HG03108 (cell line): ENCODE data around the gene METTL25.

Source experiments
- ATAC-seq: cut with Tn5 transposase; IDR thresholded peaks from one replicate; pipeline ENCODE4 v1.9.1; 2021; ENCODE audit warnings: moderate library complexity; ENCODE audit not compliant: unreplicated experiment

Gene METTL25

GRCh38 chr12:82468563-82468962 lies 110.2 kb downstream of the METTL25 start:
- no peak for ATAC-seq

- no peak for ATAC-seq
Measured at GRCh38 chr12:82470906-82471512, 112.7 kb downstream of the METTL25 start.

GRCh38 chr12:82473111-82473754 lies 114.9 kb downstream of the METTL25 start:
- no peak for ATAC-seq

- ATAC-seq, result peak; percentile 65
Measured at GRCh38 chr12:82474181-82474797, 116.0 kb downstream of the METTL25 start.

GRCh38 chr12:82474798-82475184 lies 116.5 kb downstream of the METTL25 start:
- ATAC-seq, result no peak

- no peak for ATAC-seq
Measured at GRCh38 chr12:82475211-82475610, 116.9 kb downstream of the METTL25 start.

GRCh38 chr12:82476511-82476910 lies 118.2 kb downstream of the METTL25 start:
- no peak for ATAC-seq

- no peak for ATAC-seq
Measured at GRCh38 chr12:82479511-82479910, 121.2 kb downstream of the METTL25 start.

GRCh38 chr12:82480606-82481005 lies 122.3 kb downstream of the METTL25 start:
- ATAC-seq, result no peak

GRCh38 chr12:82481954-82482353 lies 123.6 kb downstream of the METTL25 start:
- no peak for ATAC-seq

- ATAC-seq, result no peak
Measured at GRCh38 chr12:82486524-82487235, 128.4 kb downstream of the METTL25 start.

- no peak for ATAC-seq
Measured at GRCh38 chr12:82504409-82504808, 146.1 kb downstream of the METTL25 start.

GRCh38 chr12:82505150-82505549 lies 146.8 kb downstream of the METTL25 start:
- no peak for ATAC-seq

GRCh38 chr12:82507686-82508085 lies 149.4 kb downstream of the METTL25 start:
- no peak for ATAC-seq

GRCh38 chr12:82510386-82510785 lies 152.1 kb downstream of the METTL25 start:
- no peak for ATAC-seq

GRCh38 chr12:82514880-82515279 lies 156.6 kb downstream of the METTL25 start:
- no peak for ATAC-seq

- no peak for ATAC-seq
Measured at GRCh38 chr12:82515652-82516051, 157.3 kb downstream of the METTL25 start.

- ATAC-seq, result peak; percentile 83
Measured at GRCh38 chr12:82517027-82517426, 158.7 kb downstream of the METTL25 start.

GRCh38 chr12:82517808-82518207 lies 159.5 kb downstream of the METTL25 start:
- no peak for ATAC-seq

- no peak for ATAC-seq
Measured at GRCh38 chr12:82519510-82519909, 161.2 kb downstream of the METTL25 start.

GRCh38 chr12:82522285-82522684 lies 164.0 kb downstream of the METTL25 start:
- ATAC-seq, result no peak

GRCh38 chr12:82522762-82523161 lies 164.4 kb downstream of the METTL25 start:
- ATAC-seq, result no peak
